GM19328 (cell line): ENCODE data around the gene ZSCAN1.
A peak's percentile ranks its signal among the peaks of the same experiment; 100 is the strongest.

Experiments used
- ATAC-seq: cut with Tn5 transposase; IDR thresholded peaks from one replicate; pipeline ENCODE4 v1.9.1; 2021; ENCODE audit warnings: mild to moderate bottlenecking, moderate library complexity; ENCODE audit not compliant: unreplicated experiment

The ZSCAN1 gene

GRCh38 chr19:58067240-58067912 is 33.6 kb downstream of the ZSCAN1 start:
- ATAC-seq, result no peak

- ATAC-seq, result no peak
Measured at GRCh38 chr19:58079792-58080191, 46.0 kb downstream of the ZSCAN1 start.

- no peak for ATAC-seq
Measured at GRCh38 chr19:58083021-58083420, 49.2 kb downstream of the ZSCAN1 start.

GRCh38 chr19:58084596-58085347 is 50.9 kb downstream of the ZSCAN1 start:
- ATAC-seq, result no peak

GRCh38 chr19:58085348-58085875 is 51.6 kb downstream of the ZSCAN1 start:
- ATAC-seq, result no peak

GRCh38 chr19:58086825-58087710 is 53.2 kb downstream of the ZSCAN1 start:
- no peak for ATAC-seq

- no peak for ATAC-seq
Measured at GRCh38 chr19:58088521-58089052, 54.8 kb downstream of the ZSCAN1 start.

- no peak for ATAC-seq
Measured at GRCh38 chr19:58089846-58090245, 56.0 kb downstream of the ZSCAN1 start.

GRCh38 chr19:58091251-58091995 is 57.6 kb downstream of the ZSCAN1 start:
- ATAC-seq, result no peak

- ATAC-seq, result no peak
Measured at GRCh38 chr19:58093071-58093470, 59.2 kb downstream of the ZSCAN1 start.

- no peak for ATAC-seq
Measured at GRCh38 chr19:58095328-58095727, 61.5 kb downstream of the ZSCAN1 start.

- no peak for ATAC-seq
Measured at GRCh38 chr19:58096884-58097283, 63.1 kb downstream of the ZSCAN1 start.

- ATAC-seq, result no peak
Measured at GRCh38 chr19:58097349-58097748, 63.5 kb downstream of the ZSCAN1 start.

GRCh38 chr19:58097781-58098681 is 64.2 kb downstream of the ZSCAN1 start, which contains the start of gene ZSCAN18:
TSS of gene ZSCAN18 (minus strand) at chr19:58098231. CDS start at chr19:58090267, 7,964 bp downstream.
- ATAC-seq, result peak; percentile 51

GRCh38 chr19:58098682-58098998 is 64.8 kb downstream of the ZSCAN1 start:
- ATAC-seq, result no peak
